Left renal cortex interstitium (tissue), 4 donors: ENCODE results near the gene MPDU1. TPM values are rescaled to one million over a fixed set of nuclear protein-coding genes. Genes with fewer than 3 reads are reported as not detected.
"Not testable (repeated sequence)": the region's sequence is repeated elsewhere in the genome, so short reads cannot be mapped to it uniquely, and the experiment has no call there.

Experiments
- DNase-seq, 4 donors: peaks; one replicate each; pipeline ENCODE4 v3.0.0-alpha.2; 2013; ENCODE audit warnings: low read depth in 4 of 4, low spot score in 2 of 4, missing footprints in 1 of 4
- polyA plus RNA-seq, 4 donors: library from polyadenylated mRNA; unstranded; fragments of 120-200 nt; gene quantifications; one replicate each; pipeline ENCODE4 v1.2.1, GENCODE V29; 2013; ENCODE audit not compliant: insufficient read length in 4 of 4

Gene MPDU1
- polyA plus RNA-seq, 4 donors = 102 to 125 (median 121) TPM

DNA sequence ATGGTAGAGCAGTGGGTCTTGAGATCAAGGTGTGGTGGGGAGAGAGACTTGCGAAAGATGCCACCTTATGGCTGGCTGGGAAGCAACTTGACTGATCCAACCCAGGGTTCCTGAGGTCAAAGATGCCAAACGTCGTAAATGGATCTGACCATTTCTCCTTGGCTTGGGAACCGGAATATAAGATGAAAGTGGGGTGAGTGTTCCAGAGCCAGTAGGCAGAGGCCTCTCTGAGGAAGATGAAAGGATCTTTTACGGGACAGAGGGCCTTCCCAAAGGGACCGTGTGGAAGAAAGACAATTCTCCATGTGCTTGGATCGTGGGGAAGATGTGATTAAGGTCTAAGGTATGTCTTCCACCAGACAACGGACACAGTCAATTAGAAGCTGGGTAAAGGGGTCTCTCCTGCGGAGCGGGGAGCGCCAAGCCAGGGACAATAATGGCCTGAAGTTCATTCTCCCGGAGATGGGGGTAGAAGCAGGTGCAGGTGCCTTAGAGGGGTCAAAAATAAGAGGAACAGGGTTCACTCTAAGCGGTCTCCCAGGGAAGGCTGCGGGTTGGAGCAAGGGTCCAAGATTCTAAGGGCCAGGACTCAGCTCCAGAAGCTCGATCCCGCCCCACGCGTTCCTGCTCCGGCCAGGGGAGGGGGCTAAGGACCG, 30.2 kb downstream of the MPDU1 start:
- DNase-seq = no peak

DNA sequence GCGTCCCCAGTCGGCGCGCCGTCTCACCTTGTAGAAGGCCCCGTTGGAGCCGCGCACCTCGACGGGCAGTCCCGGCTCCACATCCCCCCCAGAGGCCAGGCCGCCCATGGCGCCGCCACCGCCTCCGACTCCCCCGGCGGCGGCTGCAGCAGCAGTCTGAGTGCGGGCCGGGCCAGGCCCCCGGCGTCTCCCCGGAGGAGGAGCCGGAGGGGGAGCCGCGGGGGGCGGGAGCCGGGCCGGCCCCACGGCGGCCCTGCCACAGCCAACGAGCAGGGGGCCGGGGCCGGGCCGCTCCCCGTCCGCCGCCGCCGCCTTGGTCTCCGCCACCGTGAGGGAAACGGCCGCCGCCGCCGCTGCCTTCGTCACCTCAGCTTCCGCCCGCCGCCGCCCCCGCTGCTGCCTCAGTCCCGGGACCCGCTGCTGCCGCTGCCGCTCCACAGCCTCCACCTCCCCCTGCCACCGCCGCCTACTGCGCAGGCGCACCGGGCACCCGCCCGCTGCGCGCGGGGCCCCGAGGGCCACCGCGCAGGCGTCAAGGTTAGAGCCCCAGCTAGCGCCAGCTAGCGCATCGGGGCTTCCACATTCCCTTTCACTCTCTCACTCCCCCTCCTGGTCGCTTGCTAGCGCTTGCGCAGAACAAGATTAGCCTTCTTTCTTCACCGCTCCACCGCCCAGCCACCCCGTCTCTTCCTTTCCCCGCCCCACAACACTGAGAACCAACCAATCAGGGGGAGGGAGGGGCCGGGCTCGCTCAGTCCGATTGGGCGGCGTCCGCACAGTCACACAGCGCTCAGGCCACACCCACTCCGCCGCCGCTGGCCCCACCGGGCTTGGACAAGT, 31.0 kb downstream of the MPDU1 start, which contains the start of gene FXR2:
Gene FXR2 (minus strand): TSS at position 473 of the 840 bp plus-strand sequence. CDS start 365 bp downstream, at position 108.
- peak; percentile 99 to 100 (median 100) for DNase-seq

DNA sequence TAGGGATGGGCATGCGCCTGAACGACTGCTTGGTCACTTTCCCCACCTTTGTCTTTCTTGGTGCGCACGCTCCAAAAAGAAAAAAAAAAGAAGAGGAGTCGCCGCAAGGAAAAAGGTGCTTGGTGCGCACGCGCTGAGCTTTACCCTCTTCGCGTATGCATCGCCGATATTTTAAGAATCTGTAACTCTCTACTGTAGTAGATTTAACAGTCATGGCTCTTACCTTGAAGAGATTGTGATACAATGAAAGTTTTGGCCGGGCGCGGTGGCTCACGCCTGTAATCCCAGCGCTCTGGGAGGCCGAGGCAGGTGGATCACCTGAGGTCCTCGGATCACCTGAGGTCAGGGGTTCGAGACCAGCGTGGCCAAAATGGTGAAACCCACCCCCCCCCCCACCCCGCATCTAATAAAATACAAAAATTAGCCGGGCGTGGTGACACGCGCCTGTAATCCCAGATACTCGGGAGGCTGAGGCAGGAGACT, 31.7 kb downstream of the MPDU1 start:
- no peak for DNase-seq

DNA sequence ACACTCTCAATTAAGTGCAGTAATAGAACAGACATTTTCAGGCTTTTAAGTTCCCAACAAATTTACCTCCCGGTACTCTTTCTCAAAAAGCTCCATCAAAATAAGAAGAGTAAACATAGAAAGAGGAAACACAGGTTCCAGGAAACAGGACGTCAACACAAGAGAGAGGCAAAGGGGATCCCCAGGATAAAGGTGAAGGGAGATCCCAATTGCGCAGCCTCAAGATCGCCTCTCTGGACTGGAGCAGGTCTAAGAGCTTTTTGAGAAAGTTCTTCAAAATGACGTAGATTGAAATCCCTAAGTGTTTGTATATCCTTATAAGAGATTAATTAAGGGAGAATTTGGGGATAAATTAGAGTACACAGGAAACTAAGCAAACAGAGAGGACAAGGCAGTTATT, 35.0 kb downstream of the MPDU1 start:
- DNase-seq = no peak

- DNase-seq = no peak
Measured at GRCh38 chr17:7620835-7621234, 37.2 kb downstream of the MPDU1 start.

DNA sequence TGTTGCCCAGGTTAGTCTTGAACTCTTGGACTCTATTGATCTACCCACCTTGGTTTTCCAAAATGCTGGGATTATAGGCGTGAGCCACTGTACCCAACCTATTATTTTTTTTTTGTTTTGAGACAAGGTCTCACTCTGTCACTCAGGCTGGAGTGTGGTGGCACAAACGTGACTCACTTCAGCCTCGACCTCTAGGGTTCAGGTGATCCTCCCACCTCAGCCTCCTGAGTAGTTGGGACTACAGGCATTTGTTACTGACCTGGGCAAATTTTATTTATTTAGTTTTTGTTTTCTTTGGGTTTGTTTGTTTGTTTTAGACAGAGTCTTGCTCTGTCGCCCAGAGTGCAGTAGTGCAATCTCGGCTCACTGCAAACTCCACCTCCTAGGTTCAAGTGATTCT, 40.0 kb downstream of the MPDU1 start:
- no peak for DNase-seq

DNA sequence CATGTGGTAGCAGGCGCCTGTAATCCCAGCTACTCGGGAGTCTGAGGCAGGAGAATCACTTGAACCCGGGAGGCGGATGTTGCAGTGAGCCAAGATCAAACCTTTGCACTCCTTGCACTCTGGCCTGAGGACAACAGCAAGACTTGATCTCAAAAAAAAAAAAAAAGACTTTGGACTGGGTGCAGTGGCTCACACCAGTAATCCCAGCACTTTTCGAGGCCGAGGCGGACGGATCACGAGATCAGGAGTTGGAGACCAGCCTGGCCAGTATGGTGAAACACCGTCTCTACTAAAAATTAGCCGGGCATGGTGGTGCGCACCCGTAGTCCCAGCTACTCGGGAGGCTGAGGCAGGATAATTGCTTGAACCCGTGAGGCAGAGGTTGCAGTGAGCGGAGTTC, 42.1 kb downstream of the MPDU1 start:
- not testable (repeated sequence) for DNase-seq

GRCh38 chr17:7626307-7626706, 42.7 kb downstream of the MPDU1 start:
- no peak for DNase-seq

- no peak for DNase-seq
Measured at GRCh38 chr17:7626956-7627249, 43.3 kb downstream of the MPDU1 start.

- DNase-seq = peak; percentile 80 to 92 (median 86)
Measured at GRCh38 chr17:7627250-7628121, 43.8 kb downstream of the MPDU1 start, which contains the start of gene SAT2. SAT2 (minus strand) TSS chr17:7627821; CDS start chr17:7627635, 186 bp downstream.

GRCh38 chr17:7629939-7630571, 46.4 kb downstream of the MPDU1 start, which contains the start of gene SHBG:
SHBG (plus strand) TSS chr17:7630135; CDS start chr17:7630173, 38 bp downstream.
- DNase-seq = no peak

DNA sequence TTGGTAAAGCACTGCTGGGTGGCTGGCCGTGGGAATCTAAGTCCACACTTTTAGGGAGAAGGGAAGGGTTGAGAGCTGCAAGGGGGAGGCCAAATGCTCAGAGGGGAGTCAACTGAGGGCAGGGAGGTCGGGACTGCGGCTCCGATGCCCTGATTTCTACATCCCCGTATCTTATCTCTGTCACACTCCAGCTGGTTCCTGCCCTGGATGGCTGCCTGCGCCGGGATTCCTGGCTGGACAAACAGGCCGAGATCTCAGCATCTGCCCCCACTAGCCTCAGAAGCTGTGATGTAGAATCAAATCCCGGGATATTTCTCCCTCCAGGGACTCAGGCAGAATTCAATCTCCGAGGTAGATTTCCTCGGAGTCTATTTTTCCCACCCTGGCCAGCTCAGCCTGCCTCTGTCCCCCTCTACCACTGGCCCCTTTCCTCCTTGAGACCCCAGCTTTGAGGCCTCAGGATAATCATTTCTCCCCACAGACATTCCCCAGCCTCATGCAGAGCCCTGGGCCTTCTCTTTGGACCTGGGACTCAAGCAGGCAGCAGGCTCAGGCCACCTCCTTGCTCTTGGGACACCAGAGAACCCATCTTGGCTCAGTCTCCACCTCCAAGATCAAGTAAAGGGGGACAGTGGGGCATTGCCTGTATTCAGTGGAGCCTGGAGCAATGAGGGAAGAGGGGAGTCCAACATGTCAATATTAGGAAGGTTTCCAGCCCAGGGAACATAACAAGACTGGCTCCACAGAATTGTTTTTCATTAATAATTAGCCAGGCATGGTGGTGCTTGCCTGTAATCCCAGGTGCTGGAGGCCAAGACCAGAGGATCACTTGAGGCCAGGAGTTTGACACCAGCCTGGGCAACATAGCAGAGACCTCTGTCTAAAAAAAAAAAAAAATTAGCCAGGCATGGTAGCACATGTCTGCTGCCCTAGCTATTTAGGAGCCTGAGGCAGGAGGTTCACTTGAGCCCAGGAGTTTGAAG, 48.0 kb downstream of the MPDU1 start:
- DNase-seq = no peak

- no peak for DNase-seq
Measured at GRCh38 chr17:7632492-7632894, 48.8 kb downstream of the MPDU1 start.

- no peak for DNase-seq
Measured at GRCh38 chr17:7633093-7633492, 49.4 kb downstream of the MPDU1 start.

GRCh38 chr17:7634384-7634783, 50.7 kb downstream of the MPDU1 start:
- peak in 1 of 4 donors; percentile 70 for DNase-seq

GRCh38 chr17:7636163-7636562, 52.5 kb downstream of the MPDU1 start:
- no peak for DNase-seq
